KOPT-K1 (cell line): ENCODE results near the gene CGN.

ENCODE experiments used
- H3K27ac ChIP-seq: fragments of 200-600 bp; sonication (generic); 2 replicates; pipeline ENCODE4 v1.5.1; 2016; ENCODE audit warnings: antibody characterized with exemption, mild to moderate bottlenecking, low read depth, low read length; ENCODE audit not compliant: poor library complexity, severe bottlenecking
- H3K36me3 ChIP-seq: fragments of 200-600 bp; sonication (generic); 2 replicates; pipeline ENCODE4 v1.5.1; 2017; ENCODE audit warnings: antibody characterized with exemption, mild to moderate bottlenecking, low read length, moderate library complexity; ENCODE audit not compliant: insufficient read depth
- H3K9me3 ChIP-seq: fragments of 200-600 bp; sonication (generic); 2 replicates; pipeline ENCODE4 v1.5.1; 2017; ENCODE audit warnings: antibody characterized with exemption, low read length, mild to moderate bottlenecking; ENCODE audit not compliant: insufficient read depth, poor library complexity, severe bottlenecking

CGN gene

DNA sequence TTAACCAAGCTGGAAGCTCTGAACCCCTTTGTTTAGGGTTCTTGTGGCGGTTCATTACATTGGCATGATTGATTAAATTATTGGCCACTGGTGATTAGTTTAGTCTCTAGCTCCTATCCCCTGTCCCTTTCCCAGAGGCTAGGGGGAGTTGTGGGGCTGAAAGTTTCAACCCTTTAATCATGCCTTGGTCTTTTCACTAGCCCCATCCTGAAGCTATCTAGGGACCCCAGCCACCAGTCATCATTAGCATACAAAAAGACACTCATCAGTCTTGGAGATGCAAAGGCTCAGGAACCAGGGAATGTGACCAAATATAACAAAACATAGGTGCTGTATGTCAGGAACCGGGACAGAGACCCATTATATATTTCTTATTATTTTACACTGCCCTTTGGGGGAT is 66.0 kb downstream of the CGN start:
- no peak overlapping the region for H3K27ac ChIP-seq
- H3K9me3 ChIP-seq: no peaks in the 10 kb centered on the region
- no peaks in the 10 kb centered on the region for H3K36me3 ChIP-seq

DNA sequence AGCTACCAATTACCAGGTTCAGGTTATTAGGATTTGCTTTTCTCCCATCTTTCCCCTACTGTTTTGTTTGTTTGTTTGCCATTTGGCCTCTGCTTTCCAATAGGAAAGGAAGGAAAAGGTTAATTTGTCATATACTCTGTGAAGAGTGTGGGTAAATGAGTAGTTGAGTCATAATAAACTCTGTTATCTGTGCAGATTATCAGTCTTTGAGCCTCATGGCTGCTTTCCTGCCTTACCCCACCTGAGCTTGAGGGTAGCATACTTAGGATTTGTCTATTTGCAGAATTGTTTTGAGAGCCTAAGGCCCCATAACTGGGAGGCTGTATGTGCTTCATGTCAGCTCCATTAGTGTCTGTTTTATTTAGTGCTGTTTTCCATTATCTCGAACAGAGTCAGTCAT is 67.8 kb downstream of the CGN start:
- Histone ChIP-seq H3K9me3 (no peaks in the 10 kb centered on the region), H3K36me3 (no peaks in the 10 kb centered on the region), H3K27ac (no peak overlapping the region)

DNA sequence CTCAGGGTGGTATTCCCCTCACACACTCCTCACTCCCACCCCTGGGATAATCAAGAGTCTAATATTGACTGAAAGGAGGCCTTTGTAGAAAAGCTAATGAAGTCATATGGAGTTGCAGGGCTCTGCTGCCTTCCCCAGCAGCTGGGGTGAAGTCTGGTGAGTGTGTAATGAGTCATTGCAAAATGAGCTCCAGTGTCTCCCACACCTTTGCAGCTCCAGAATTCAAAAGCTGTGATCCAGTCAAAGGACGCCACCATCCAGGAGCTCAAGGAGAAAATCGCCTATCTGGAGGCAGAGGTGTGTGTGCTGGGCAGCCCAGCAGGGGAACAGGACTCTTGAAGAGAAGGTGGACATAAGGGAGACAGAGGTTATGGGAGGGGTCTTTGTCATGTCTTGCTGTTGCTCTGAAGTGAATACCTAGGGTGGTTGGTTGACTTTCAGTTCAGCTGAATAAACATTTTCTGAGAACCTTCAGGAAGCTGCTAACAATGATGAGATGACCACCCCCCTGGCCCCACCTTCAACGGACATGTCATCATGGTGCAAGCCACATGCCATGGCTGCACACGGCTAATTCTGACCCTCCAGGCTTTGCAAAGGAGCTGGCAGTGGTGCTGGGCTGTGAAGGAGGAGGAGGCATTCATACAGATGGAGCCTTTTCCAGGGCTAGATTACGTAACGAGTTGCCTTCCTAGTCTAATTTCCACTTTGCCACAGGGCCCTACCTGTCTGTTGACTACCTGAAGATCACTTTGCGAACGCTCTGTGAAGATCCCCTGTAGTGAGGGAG is 68.4 kb downstream of the CGN start:
- no peak overlapping the region for H3K27ac ChIP-seq
- no peaks in the 10 kb centered on the region for H3K36me3 ChIP-seq
- no peaks in the 10 kb centered on the region for H3K9me3 ChIP-seq

DNA sequence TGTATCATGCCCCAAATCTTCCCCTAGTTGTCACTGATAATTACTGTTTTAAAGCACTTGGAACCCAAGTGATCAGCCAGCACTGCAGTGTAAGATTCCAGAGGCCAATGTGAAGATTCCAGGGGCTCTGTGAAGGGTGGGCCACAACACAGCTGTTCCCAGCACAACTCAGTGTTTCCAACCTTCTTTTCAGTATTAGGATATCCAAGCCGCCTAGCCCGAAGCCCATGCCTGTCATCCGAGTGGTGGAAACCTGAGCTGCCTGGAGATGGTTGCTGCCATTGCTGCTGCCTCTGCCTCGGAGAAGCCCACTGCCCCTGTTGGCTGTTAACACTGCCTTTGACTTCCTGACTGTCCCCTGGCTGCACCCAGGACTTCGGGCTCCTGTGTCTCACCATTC is 70.3 kb downstream of the CGN start:
- H3K36me3 ChIP-seq: no peaks in the 10 kb centered on the region
- no peak overlapping the region for H3K27ac ChIP-seq
- H3K9me3 ChIP-seq: no peaks in the 10 kb centered on the region

DNA sequence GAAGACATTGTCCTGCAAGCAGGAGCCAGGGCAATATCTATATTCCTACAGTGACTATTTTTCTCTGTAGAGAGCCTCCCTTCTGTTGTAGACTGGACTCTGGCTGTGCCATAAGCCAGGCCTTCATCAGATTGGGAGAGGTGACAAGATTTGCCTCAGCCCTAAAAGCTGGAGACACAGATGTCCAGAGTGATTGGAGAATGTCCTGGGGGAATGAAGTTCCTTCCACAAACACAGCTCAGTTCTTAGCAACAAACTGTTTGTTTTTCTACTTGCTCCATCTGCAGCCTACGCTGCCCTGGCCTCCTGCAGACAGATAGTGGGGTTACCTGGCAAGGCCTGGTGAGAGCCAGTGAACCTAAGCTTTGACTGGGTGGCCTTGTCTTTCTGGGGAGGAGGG is 70.7 kb downstream of the CGN start:
- Histone ChIP-seq H3K27ac (no peak overlapping the region), H3K9me3 (no peaks in the 10 kb centered on the region), H3K36me3 (no peaks in the 10 kb centered on the region)

DNA sequence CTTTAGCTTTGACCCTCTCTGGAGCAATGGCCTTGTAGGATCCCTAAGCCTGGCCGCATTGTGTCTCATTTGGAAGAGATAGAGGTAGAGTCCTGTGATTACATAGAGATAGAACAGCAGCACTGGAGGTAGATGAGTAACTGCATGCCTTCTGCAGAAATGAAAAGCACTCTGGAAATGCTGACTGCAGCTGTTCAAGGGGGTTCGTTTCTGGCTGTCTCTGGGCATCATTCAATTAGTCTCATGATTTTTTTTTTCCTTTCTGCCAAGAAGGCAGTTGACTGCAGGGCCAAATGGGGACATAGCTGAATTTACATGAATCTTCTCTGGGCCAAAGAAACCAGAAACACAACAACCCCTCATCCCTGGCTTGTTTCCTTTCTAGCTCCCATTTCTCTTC is 72.6 kb downstream of the CGN start:
- Histone ChIP-seq H3K9me3 (no peaks in the 10 kb centered on the region), H3K27ac (no peak overlapping the region), H3K36me3 (no peaks in the 10 kb centered on the region)

DNA sequence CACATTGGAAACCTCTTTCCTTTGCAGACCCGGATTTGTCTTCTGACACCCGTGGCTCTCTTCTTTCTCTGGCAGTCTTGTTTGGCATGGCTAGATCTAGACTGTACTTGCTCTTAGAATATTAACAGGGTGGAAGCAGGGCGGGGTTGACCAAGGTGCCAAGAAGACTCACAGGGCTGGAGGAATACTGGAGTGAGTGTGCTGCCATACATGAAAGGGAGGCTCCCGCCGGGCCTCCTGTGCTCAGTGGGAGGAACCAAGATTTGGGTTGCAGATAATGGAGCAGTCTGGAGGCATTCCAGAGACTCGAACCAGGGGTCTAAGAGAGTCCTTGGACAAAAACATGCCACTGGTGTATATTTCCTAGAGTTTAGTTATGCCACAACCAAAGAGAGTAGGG is 73.1 kb downstream of the CGN start:
- H3K36me3 ChIP-seq: no peaks in the 10 kb centered on the region
- no peak overlapping the region for H3K27ac ChIP-seq
- H3K9me3 ChIP-seq: no peaks in the 10 kb centered on the region

DNA sequence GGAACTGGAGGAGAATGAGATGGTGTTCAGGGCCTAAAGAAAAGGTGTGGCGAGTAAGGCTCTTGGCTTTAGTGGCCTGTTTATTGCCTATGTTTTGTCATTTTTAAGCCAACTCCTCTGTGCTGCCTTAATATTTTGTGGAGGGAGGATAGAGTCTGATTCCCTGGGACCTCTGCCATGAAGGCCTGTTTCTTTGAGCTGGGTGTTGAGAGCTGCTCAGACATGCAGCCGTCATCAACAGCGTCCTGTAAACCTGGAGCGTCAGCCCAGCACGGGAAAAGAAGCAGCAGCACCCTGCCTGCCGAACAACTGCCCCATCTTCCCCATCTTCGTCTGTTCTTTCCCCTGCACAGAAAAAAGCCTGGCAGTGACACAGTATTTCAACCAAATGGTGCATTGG is 73.6 kb downstream of the CGN start:
- no peaks in the 10 kb centered on the region for H3K9me3 ChIP-seq
- no peaks in the 10 kb centered on the region for H3K36me3 ChIP-seq
- no peak overlapping the region for H3K27ac ChIP-seq

DNA sequence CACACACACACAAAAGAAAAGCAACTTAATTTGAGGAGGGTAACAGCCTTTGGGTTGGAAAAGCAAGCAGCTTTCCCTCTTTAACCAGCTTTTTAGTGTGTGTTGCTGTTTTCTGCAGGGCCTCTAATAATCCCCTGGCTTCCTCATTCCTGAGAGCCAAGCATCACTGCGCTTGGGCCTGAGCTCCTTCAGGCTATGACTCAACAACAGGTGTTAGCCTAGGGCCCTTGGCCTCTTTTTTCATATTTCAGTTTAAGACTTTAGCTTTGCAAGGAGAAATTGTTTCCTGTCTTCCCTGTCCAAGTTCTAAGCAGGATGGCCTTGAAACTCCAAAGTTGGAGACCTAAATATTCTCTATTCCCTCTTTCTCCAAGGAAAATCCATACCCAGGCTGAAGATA is 74.4 kb downstream of the CGN start:
- Histone ChIP-seq H3K9me3 (no peaks in the 10 kb centered on the region), H3K27ac (no peak overlapping the region), H3K36me3 (no peaks in the 10 kb centered on the region)
